GM18511 (cell line): ENCODE measurements around the gene BTF3L4.
A peak's percentile ranks its signal among the peaks of the same experiment; 100 is the strongest.
"Not testable (repeated sequence)": the region's sequence is repeated elsewhere in the genome, so short reads cannot be mapped to it uniquely, and the experiment has no call there.

ENCODE experiments used
- ATAC-seq: cut with Tn5 transposase; IDR thresholded peaks from one replicate; pipeline ENCODE4 v1.9.1; 2021; ENCODE audit warnings: mild to moderate bottlenecking, moderate library complexity; ENCODE audit not compliant: unreplicated experiment

The BTF3L4 gene

GRCh38 chr1:52056163-52056936 is at the start of gene BTF3L4:
Gene BTF3L4, plus strand, starts transcription at chr1:52056295. Its CDS starts 3,553 bp downstream, at chr1:52059848.
- ATAC-seq, result peak; percentile 78

GRCh38 chr1:52007215-52008002 is 48.7 kb upstream of the BTF3L4 start:
- no peak for ATAC-seq

GRCh38 chr1:52008071-52008809 is 47.9 kb upstream of the BTF3L4 start:
- no peak for ATAC-seq

GRCh38 chr1:52022133-52022532 is 34.0 kb upstream of the BTF3L4 start:
- no peak for ATAC-seq

- ATAC-seq, result no peak
Measured at GRCh38 chr1:52026278-52026677, 29.8 kb upstream of the BTF3L4 start.

GRCh38 chr1:52028328-52028727 is 27.8 kb upstream of the BTF3L4 start:
- ATAC-seq, result no peak

GRCh38 chr1:52028839-52029238 is 27.3 kb upstream of the BTF3L4 start:
- ATAC-seq, result not testable (repeated sequence)

- ATAC-seq, result no peak
Measured at GRCh38 chr1:52032124-52032784, 23.8 kb upstream of the BTF3L4 start.

- no peak for ATAC-seq
Measured at GRCh38 chr1:52032785-52033131, 23.3 kb upstream of the BTF3L4 start.

- ATAC-seq, result peak; percentile 94
Measured at GRCh38 chr1:52033190-52034049, 22.7 kb upstream of the BTF3L4 start, which contains the start of gene KTI12. Gene KTI12, minus strand, starts transcription at chr1:52033810. Its CDS starts 49 bp downstream, at chr1:52033761.

GRCh38 chr1:52034050-52034384 is 22.1 kb upstream of the BTF3L4 start:
- no peak for ATAC-seq

GRCh38 chr1:52037402-52037814 is 18.7 kb upstream of the BTF3L4 start:
- no peak for ATAC-seq

GRCh38 chr1:52037909-52038308 is 18.2 kb upstream of the BTF3L4 start:
- no peak for ATAC-seq

- ATAC-seq, result no peak
Measured at GRCh38 chr1:52041551-52042185, 14.4 kb upstream of the BTF3L4 start.

GRCh38 chr1:52045236-52045635 is 10.9 kb upstream of the BTF3L4 start:
- ATAC-seq, result no peak

GRCh38 chr1:52045666-52046195 is 10.4 kb upstream of the BTF3L4 start:
- not testable (repeated sequence) for ATAC-seq

- not testable (repeated sequence) for ATAC-seq
Measured at GRCh38 chr1:52049337-52049736, 6.8 kb upstream of the BTF3L4 start.

- ATAC-seq, result no peak
Measured at GRCh38 chr1:52053862-52054261, 2.2 kb upstream of the BTF3L4 start.

GRCh38 chr1:52054496-52055065 is 1.5 kb upstream of the BTF3L4 start:
- no peak for ATAC-seq
